Activated T-cell treated with anti-CD3 and anti-CD28 coated beads for 24 hours (primary cell): Measurements from ENCODE around the gene MCM9.

ENCODE experiments used
- DNase-seq: peaks from one replicate; pipeline ENCODE4 v3.0.0-alpha.2; 2020; ENCODE audit warnings: low read depth

The MCM9 gene

GRCh38 chr6:118934461-118935330 is at the start of gene MCM9:
TSS of gene MCM9 (minus strand) at chr6:118935159. CDS start at chr6:118931723, 3,436 bp downstream.
- DNase-seq, result peak; percentile 83

DNA sequence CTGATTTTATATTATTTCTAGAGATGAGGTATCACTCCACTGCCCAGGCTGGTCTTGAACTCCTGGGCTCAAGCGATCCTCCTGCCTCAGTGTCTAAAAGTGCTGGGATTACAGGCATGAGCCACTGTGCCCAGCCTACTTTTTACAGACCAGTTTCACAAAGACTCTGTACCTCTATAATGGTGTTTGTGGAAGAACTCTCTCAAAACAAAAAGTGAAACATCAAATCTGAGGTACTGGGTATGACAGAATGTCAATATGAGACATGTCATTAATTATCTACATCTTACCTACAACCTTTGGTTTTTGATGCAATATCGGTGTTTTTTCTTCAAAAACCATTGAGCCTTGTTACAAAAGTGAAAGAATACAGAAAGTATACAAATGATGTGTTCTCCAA is 49.4 kb upstream of the MCM9 start:
- no peak for DNase-seq

GRCh38 chr6:118982575-118982911 is 47.6 kb upstream of the MCM9 start:
- no peak for DNase-seq

- DNase-seq, result no peak
These were observed 47.1 kb upstream of the MCM9 start for GRCh38 chr6:118981884-118982574.

GRCh38 chr6:118980063-118980462 is 45.1 kb upstream of the MCM9 start:
- DNase-seq, result no peak

- no peak for DNase-seq
These were observed 39.8 kb upstream of the MCM9 start for GRCh38 chr6:118974790-118975189.

GRCh38 chr6:118971682-118972081 is 36.7 kb upstream of the MCM9 start:
- DNase-seq, result no peak

GRCh38 chr6:118970866-118971265 is 35.9 kb upstream of the MCM9 start:
- no peak for DNase-seq

DNA sequence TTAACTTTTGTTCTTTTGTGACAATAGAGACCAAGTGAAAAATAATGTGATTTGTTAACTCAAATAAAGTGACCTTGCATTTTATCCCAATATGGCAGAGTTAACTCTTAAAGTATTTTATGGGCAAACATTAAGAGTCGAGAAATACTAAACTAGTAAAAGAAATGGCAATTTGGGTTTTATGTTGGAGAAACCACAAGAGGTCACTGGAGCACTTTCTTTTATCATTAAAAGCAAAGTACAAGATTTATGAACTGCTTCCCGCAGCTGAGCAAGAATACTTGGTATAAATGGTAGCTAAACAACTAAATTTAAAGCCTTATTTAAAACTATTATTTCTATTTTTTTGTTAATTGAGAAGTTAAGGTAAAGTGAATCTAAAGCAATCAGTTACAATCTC is 33.5 kb upstream of the MCM9 start:
- DNase-seq, result no peak

- DNase-seq, result no peak
These were observed 32.3 kb upstream of the MCM9 start for GRCh38 chr6:118967239-118967638.

DNA sequence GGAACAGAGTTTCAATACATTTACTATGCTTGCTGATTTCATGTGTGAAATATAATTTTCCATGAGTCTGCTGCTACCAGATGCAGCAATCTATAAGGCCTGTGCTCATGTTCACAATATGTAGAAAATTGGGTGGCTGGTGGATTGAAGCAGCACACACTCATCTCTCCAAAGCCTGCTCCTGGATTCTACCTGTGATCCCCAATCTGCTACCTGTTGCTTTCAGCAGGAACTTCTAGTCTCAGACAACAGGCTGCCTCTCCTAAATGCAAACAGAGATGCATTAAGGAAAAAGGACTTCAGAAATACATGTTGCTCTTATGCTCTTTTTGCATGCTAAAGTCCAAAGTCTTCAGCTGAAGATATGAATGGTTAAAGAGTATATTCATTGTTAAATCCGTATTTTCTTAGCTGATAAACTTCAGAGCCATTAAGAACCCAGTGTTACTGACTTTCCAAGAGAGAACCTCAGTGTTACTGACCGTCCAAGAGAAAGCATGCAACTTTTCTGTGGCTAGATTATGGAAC is 30.9 kb upstream of the MCM9 start:
- no peak for DNase-seq

DNA sequence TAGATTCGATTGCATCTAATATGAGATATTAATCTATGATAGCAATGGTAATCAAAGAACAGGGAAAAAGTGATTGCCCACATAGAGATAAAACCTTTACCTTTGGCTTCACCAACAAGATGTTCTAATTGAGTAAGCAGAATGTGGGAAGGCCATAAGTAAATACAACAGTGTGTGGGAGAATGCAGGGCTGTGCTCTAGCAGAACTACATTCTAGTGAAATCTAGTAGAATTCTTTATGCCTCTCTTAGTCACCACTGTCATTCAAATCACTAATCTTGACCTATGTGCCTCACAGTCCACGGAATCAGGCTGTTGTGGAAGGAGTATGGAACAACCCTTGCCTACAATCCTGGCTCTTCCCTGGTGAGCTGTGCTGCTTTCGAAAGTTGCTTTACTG is 30.4 kb upstream of the MCM9 start:
- no peak for DNase-seq

DNA sequence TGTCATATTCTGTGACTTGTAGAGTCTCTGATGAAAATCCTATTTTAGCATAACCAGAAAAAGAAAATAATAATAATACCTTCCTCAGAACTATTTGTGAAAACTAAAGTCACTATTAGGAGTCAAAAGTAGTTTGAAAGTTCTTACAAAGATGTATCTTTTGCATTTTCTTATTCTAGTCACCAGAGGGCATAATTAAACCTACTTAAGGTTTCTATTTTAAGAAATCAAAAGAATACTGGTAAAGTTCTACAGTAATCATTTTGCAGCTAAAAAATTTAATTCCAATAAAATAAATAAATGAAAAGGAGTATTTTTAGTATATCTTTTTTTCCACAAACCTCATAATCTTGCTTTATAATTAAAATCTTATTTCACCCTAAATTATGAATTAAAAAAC is 28.0 kb upstream of the MCM9 start:
- DNase-seq, result no peak

GRCh38 chr6:118959903-118960302 is 24.9 kb upstream of the MCM9 start:
- no peak for DNase-seq

- no peak for DNase-seq
These were observed 18.4 kb upstream of the MCM9 start for GRCh38 chr6:118953391-118953790.

DNA sequence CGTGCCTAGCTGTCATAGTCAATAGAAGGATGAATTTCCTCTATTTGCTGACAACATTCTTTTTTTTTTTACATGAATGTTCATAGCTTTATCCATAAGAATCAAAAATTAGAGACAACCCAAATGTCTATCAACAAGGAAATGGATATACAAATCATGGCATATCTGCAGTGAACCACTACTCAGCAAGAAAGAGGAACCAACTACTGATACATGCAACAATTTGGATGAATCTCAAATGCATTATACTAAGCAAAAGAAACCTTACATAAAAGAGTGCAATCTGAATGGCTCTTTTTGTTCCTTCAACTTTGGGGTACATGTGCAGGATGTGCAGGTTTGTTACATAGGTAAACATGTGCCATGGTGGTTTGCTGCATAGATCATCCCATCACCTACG is 17.7 kb upstream of the MCM9 start:
- no peak for DNase-seq

- no peak for DNase-seq
These were observed 10.3 kb upstream of the MCM9 start for GRCh38 chr6:118945217-118945616.

GRCh38 chr6:118940770-118941169 is 5.8 kb upstream of the MCM9 start:
- DNase-seq, result no peak

DNA sequence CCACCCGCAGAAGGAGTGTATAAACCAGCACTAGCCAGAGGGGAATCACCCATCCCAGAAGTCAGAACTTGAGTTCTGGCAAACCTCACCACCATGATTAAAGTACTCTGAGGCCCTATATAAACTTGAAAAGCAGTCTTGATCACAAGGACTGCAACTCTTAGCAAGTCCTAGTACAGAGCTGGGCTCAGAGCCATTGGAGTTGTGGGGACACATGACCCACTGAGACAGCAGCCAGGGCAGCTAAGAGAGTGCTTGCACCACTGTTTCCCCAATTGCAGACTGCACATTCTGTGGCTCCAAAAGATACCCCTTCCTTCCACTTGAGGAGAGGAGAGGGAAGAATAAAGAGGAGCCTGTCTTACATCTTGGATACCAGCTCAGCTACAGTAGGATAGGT is 4.7 kb upstream of the MCM9 start:
- DNase-seq, result no peak

GRCh38 chr6:118935978-118936703 is 1.2 kb upstream of the MCM9 start:
- no peak for DNase-seq

DNA sequence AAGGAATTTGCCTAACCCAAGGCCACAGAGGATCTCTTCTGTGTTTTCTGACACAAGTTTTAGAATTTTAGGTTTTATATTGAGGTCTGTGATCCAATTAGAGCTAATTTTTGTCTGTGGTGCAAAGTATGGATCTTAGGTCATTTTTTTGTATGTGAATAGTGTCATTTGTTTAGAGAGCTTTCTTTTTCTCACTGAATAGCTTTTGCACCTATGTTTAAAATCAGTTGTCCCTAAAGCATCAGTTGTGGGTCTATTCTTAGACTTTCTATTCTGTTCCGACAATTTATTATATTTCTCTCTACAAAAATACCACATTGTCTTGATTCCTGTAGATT is 341 bp upstream of the MCM9 start:
- DNase-seq, result no peak

- no peak for DNase-seq
These were observed 1.0 kb downstream of the MCM9 start for GRCh38 chr6:118933855-118934460.
